WTC11 (cell line): Measurements from ENCODE around the gene MRPS14. TPM values are rescaled to one million over a fixed set of nuclear protein-coding genes. Genes with fewer than 3 reads are reported as not detected.

Source experiments
- ATAC-seq: fragments of 200-7000 bp; cut with Tn5 transposase; 2 replicates; pipeline ENCODE4 v1.10.0; 2021; ENCODE audit warnings: mild to moderate bottlenecking, moderate library complexity
- CTCF ChIA-PET: fragments of 300-600 bp; sonication (Branson Sonifier 250); formaldehyde crosslinking; loops from one replicate; lab custom pipeline; 2021; ENCODE audit warnings: antibody characterized with exemption; lab: Charles Lee
- POLR2A ChIA-PET: fragments of 350-600 bp; sonication (Branson Sonifier 250); formaldehyde crosslinking; loops from one replicate; lab custom pipeline; 2021; ENCODE audit warnings: antibody characterized with exemption; lab: Charles Lee
- DNase-seq: peaks from one replicate; pipeline ENCODE4 v3.0.0; 2021; ENCODE audit warnings: low spot score
- H3K27ac Mint-ChIP-seq: 2 replicates; pipeline ENCODE4 v1.8.0; 2021; ENCODE audit warnings: mixed read lengths
- H3K27me3 Mint-ChIP-seq: 2 replicates; pipeline ENCODE4 v1.8.0; 2021; ENCODE audit warnings: low read depth, mild to moderate bottlenecking, moderate library complexity, mixed read lengths
- H3K36me3 Mint-ChIP-seq: 2 replicates; pipeline ENCODE4 v1.8.0; 2021; ENCODE audit warnings: mixed read lengths
- H3K4me1 Mint-ChIP-seq: 2 replicates; pipeline ENCODE4 v1.8.0; 2022; ENCODE audit warnings: mixed read lengths
- H3K4me3 Mint-ChIP-seq: 2 replicates; pipeline ENCODE4 v1.8.0; 2021; ENCODE audit warnings: mild to moderate bottlenecking, moderate library complexity, mixed read lengths
- H3K9me3 Mint-ChIP-seq: 2 replicates; pipeline ENCODE4 v1.8.0; 2021; ENCODE audit warnings: mixed read lengths
- AR ChIP-seq: fragments of 250-450 bp; sonication (Bioruptor Pico); IDR thresholded peaks from 2 replicates; pipeline ENCODE4 v1.9.0; 2021; ENCODE audit warnings: mild to moderate bottlenecking
- CBFB ChIP-seq: sonication (generic); formaldehyde crosslinking; IDR thresholded peaks from 2 replicates; pipeline ENCODE4 v1.8.1; 2022; ENCODE audit warnings: mild to moderate bottlenecking, low read depth, missing genetic modification reagents
- CDX4 ChIP-seq: fragments of 250-450 bp; sonication (Bioruptor Pico); IDR thresholded peaks from 2 replicates; pipeline ENCODE4 v1.9.0; 2021; ENCODE audit warnings: moderate library complexity, mild to moderate bottlenecking, inconsistent platforms, borderline replicate concordance
- E2F1 ChIP-seq: sonication (generic); formaldehyde crosslinking; IDR thresholded peaks from 2 replicates; pipeline ENCODE4 v1.8.0; 2022; ENCODE audit warnings: mild to moderate bottlenecking, missing genetic modification reagents
- EMX1 ChIP-seq: fragments of 250-450 bp; sonication (Bioruptor Pico); IDR thresholded peaks from 2 replicates; pipeline ENCODE4 v1.8.0; 2021; ENCODE audit warnings: mild to moderate bottlenecking
- ERG ChIP-seq: fragments of 250-450 bp; sonication (Bioruptor Pico); IDR thresholded peaks from 2 replicates; pipeline ENCODE4 v1.8.0; 2021; ENCODE audit warnings: mild to moderate bottlenecking
- FOXJ3 ChIP-seq: sonication (generic); formaldehyde crosslinking; IDR thresholded peaks from 2 replicates; pipeline ENCODE4 v1.9.0; 2021; ENCODE audit warnings: missing genetic modification reagents, mild to moderate bottlenecking, borderline replicate concordance
- FOXP4 ChIP-seq: sonication (generic); formaldehyde crosslinking; IDR thresholded peaks from 2 replicates; pipeline ENCODE4 v1.8.0; 2022; ENCODE audit warnings: mild to moderate bottlenecking, missing genetic modification reagents
- GTF2I ChIP-seq: fragments of 250-450 bp; sonication (Bioruptor Pico); conservative IDR thresholded peaks from 2 replicates; pipeline ENCODE4 v1.4.0; 2021; ENCODE audit warnings: mild to moderate bottlenecking
- NR1H2 ChIP-seq: sonication (generic); formaldehyde crosslinking; IDR thresholded peaks from 2 replicates; pipeline ENCODE4 v1.9.0; 2021; ENCODE audit warnings: mild to moderate bottlenecking, moderate library complexity, missing genetic modification reagents
- OVOL2 ChIP-seq: fragments of 250-450 bp; sonication (Bioruptor Pico); IDR thresholded peaks from 2 replicates; pipeline ENCODE4 v1.9.0; 2021; ENCODE audit warnings: mild to moderate bottlenecking, borderline replicate concordance
- RORB ChIP-seq: fragments of 250-450 bp; sonication (Bioruptor Pico); IDR thresholded peaks from 2 replicates; pipeline ENCODE4 v1.9.0; 2021; ENCODE audit warnings: mild to moderate bottlenecking
- ZBTB43 ChIP-seq: sonication (generic); formaldehyde crosslinking; IDR thresholded peaks from 2 replicates; pipeline ENCODE4 v1.8.1; 2023; ENCODE audit warnings: mild to moderate bottlenecking, missing genetic modification reagents
- ZMAT4 ChIP-seq: fragments of 250-450 bp; sonication (Bioruptor Pico); IDR thresholded peaks from 2 replicates; pipeline ENCODE4 v1.9.0; 2021; ENCODE audit warnings: mild to moderate bottlenecking
- ZNF219 ChIP-seq: sonication (generic); formaldehyde crosslinking; IDR thresholded peaks from 2 replicates; pipeline ENCODE4 v1.8.0; 2023; ENCODE audit warnings: missing genetic modification reagents, mild to moderate bottlenecking, borderline replicate concordance
- ZNF281 ChIP-seq: sonication (generic); formaldehyde crosslinking; IDR thresholded peaks from 2 replicates; pipeline ENCODE4 v1.8.0; 2023; ENCODE audit warnings: mild to moderate bottlenecking, missing genetic modification reagents
- ZNF317 ChIP-seq: sonication (generic); formaldehyde crosslinking; IDR thresholded peaks from 2 replicates; pipeline ENCODE4 v1.8.1; 2023; ENCODE audit warnings: low read depth, mild to moderate bottlenecking, moderate library complexity, missing genetic modification reagents, borderline replicate concordance
- ZNF396 ChIP-seq: fragments of 250-450 bp; sonication (Bioruptor Pico); IDR thresholded peaks from 2 replicates; pipeline ENCODE4 v1.8.0; 2021; ENCODE audit warnings: mild to moderate bottlenecking, moderate library complexity, borderline replicate concordance
- total RNA-seq: library from RNA; stranded (reverse); gene quantifications from 3 replicates; pipeline ENCODE4 v1.2.3, GENCODE V29; 2021

The MRPS14 gene
- total RNA-seq, 1 experiment from 2014 or later, result 30.4 TPM

GRCh38 chr1:174966008-174966572 is 57.1 kb downstream of the MRPS14 start:
- CTCF ChIA-PET, result interaction anchor here (1.5 to 1.7 kb wide), 2 partner anchors 17 to 20 kb away, joined by 3 to 6 read pairs; no protein-coding TSS in a partner anchor
- ATAC-seq, result no peak
- Mint-ChIP-seq H3K27ac (peak overlapping the region; percentile 83; the same call in 1 of the 2 replicates), H3K36me3 (peaks cover 27% of the 10 kb centered on the region), H3K9me3 (no peaks in the 10 kb centered on the region), H3K4me1 (peaks cover 19% of the 10 kb centered on the region), H3K4me3 (no peak overlapping the region), H3K27me3 (no peaks in the 10 kb centered on the region)
- DNase-seq, result no peak
- POLR2A ChIA-PET, result interaction anchor here (1.0 kb wide), 1 partner anchor 33 kb away, joined by 3 read pairs; the partner anchor contains the start of gene CACYBP
- TF ChIP-seq ERG (CRISPR knock-in tag), result no peak
- TF ChIP-seq ZNF281 (CRISPR knock-in tag), result no peak
- no peak for TF ChIP-seq E2F1 (CRISPR knock-in tag)
- TF ChIP-seq ZBTB43 (CRISPR knock-in tag), result no peak

GRCh38 chr1:174965362-174966007 is 57.7 kb downstream of the MRPS14 start:
- Mint-ChIP-seq H3K4me1 (peaks cover 21% of the 10 kb centered on the region), H3K27me3 (no peaks in the 10 kb centered on the region), H3K4me3 (no peak overlapping the region), H3K9me3 (no peaks in the 10 kb centered on the region), H3K27ac (peak overlapping the region; percentile 83; the same call in 1 of the 2 replicates)
- POLR2A ChIA-PET, result interaction anchor here (1.0 kb wide), 1 partner anchor 34 kb away, joined by 3 read pairs; the partner anchor contains the start of gene CACYBP
- TF ChIP-seq GTF2I (CRISPR knock-in tag) (no peak), FOXJ3 (no peak), ZNF317 (CRISPR knock-in tag) (no peak), CBFB (no peak), ZMAT4 (CRISPR knock-in tag) (no peak), CDX4 (CRISPR knock-in tag) (no peak), EMX1 (no peak), FOXP4 (CRISPR knock-in tag) (no peak), ZNF219 (no peak), AR (CRISPR knock-in tag) (no peak), RORB (CRISPR knock-in tag) (no peak), OVOL2 (CRISPR knock-in tag) (no peak), ZNF396 (no peak), NR1H2 (CRISPR knock-in tag) (no peak), ERG (CRISPR knock-in tag) (no peak)
- TF ChIP-seq, all 79 proteins: peak for 0
- no peak for DNase-seq
- CTCF ChIA-PET, result interaction anchor here (1.5 to 1.7 kb wide), 2 partner anchors 18 to 21 kb away, joined by 3 to 6 read pairs; no protein-coding TSS in a partner anchor
- peak; percentile 32; the same call in 1 of the 2 replicates for ATAC-seq
- H3K36me3 Mint-ChIP-seq, result peaks cover 32% of the 10 kb centered on the region
